Left hindlimb (tissue), 1 donor: ENCODE results near the gene GPR45.

Experiments
- DNase-seq: peaks from one replicate; pipeline ENCODE4 v3.0.0-alpha.2; 2018

The GPR45 gene

GRCh38 chr2:105254531-105255210 is 13.1 kb downstream of the GPR45 start:
- DNase-seq: no peak

GRCh38 chr2:105255979-105256378 is 14.4 kb downstream of the GPR45 start:
- DNase-seq: no peak

GRCh38 chr2:105256431-105257047 is 15.0 kb downstream of the GPR45 start:
- no peak for DNase-seq

- DNase-seq: no peak
Observed at GRCh38 chr2:105257981-105258380, 16.4 kb downstream of the GPR45 start.

GRCh38 chr2:105258835-105259350 is 17.4 kb downstream of the GPR45 start:
- DNase-seq: no peak

- no peak for DNase-seq
Observed at GRCh38 chr2:105261061-105261460, 19.5 kb downstream of the GPR45 start.

GRCh38 chr2:105262651-105263091 is 21.1 kb downstream of the GPR45 start:
- no peak for DNase-seq

GRCh38 chr2:105269426-105269825 is 27.9 kb downstream of the GPR45 start:
- no peak for DNase-seq

- no peak for DNase-seq
Observed at GRCh38 chr2:105271393-105272045, 30.0 kb downstream of the GPR45 start.

GRCh38 chr2:105272176-105272575 is 30.6 kb downstream of the GPR45 start:
- no peak for DNase-seq

GRCh38 chr2:105274046-105274445 is 32.5 kb downstream of the GPR45 start:
- DNase-seq: no peak

- no peak for DNase-seq
Observed at GRCh38 chr2:105278654-105279053, 37.1 kb downstream of the GPR45 start.

GRCh38 chr2:105279126-105279525 is 37.6 kb downstream of the GPR45 start:
- no peak for DNase-seq

- no peak for DNase-seq
Observed at GRCh38 chr2:105280281-105280680, 38.7 kb downstream of the GPR45 start.

- no peak for DNase-seq
Observed at GRCh38 chr2:105283532-105283931, 42.0 kb downstream of the GPR45 start.

- no peak for DNase-seq
Observed at GRCh38 chr2:105287692-105288091, 46.1 kb downstream of the GPR45 start.

- no peak for DNase-seq
Observed at GRCh38 chr2:105288133-105288532, 46.6 kb downstream of the GPR45 start.

GRCh38 chr2:105290981-105291660 is 49.6 kb downstream of the GPR45 start:
- no peak for DNase-seq

GRCh38 chr2:105291981-105292380 is 50.4 kb downstream of the GPR45 start:
- DNase-seq: no peak
